GM23338 (cell line): ENCODE measurements around the gene AGO1. TPM values are rescaled to one million over a fixed set of nuclear protein-coding genes. Genes with fewer than 3 reads are reported as not detected.

Source experiments
- ATAC-seq: fragments of 200-7000 bp; cut with Tn5 transposase; 3 replicates; pipeline ENCODE4 v1.9.1; 2020
- DNase-seq: peaks from one replicate; pipeline ENCODE4 v3.0.0-alpha.2; 2015; ENCODE audit warnings: low spot score
- H2AFZ ChIP-seq: fragments of 200-600 bp; sonication (generic); 2 replicates; pipeline ENCODE4 v1.8.0; 2016; ENCODE audit warnings: antibody characterized with exemption, mild to moderate bottlenecking, moderate library complexity
- H3F3A ChIP-seq: fragments of 200-600 bp; sonication (generic); replicated peaks from 2 replicates; pipeline ENCODE4 v1.8.0; 2017; ENCODE audit warnings: antibody characterized with exemption, mixed run types, low read depth
- H3K27ac ChIP-seq: fragments of 200-600 bp; sonication (generic); 2 replicates; pipeline ENCODE4 v1.6.1; 2016; ENCODE audit warnings: low read depth
- H3K27me3 ChIP-seq: fragments of 200-600 bp; sonication (generic); 2 replicates; pipeline ENCODE4 v1.8.0; 2016; ENCODE audit warnings: mild to moderate bottlenecking, mixed run types, moderate library complexity; ENCODE audit not compliant: insufficient read depth
- H3K36me3 ChIP-seq: fragments of 200-600 bp; sonication (generic); 2 replicates; pipeline ENCODE4 v1.8.0; 2016; ENCODE audit warnings: mild to moderate bottlenecking; ENCODE audit not compliant: insufficient read depth
- H3K4me1 ChIP-seq: fragments of 200-600 bp; sonication (generic); 2 replicates; pipeline ENCODE4 v1.8.0; 2016; ENCODE audit warnings: mild to moderate bottlenecking, moderate library complexity; ENCODE audit not compliant: insufficient read depth
- H3K4me2 ChIP-seq: fragments of 200-600 bp; sonication (generic); 2 replicates; pipeline ENCODE4 v1.7.1; 2017; ENCODE audit warnings: mixed run types
- H3K4me3 ChIP-seq: fragments of 200-600 bp; sonication (generic); 2 replicates; pipeline ENCODE4 v1.6.1; 2016; ENCODE audit warnings: mixed run types
- H3K79me2 ChIP-seq: fragments of 200-600 bp; sonication (generic); replicated peaks from 2 replicates; pipeline ENCODE4 v1.8.0; 2017; ENCODE audit warnings: mild to moderate bottlenecking; ENCODE audit not compliant: insufficient read depth
- H3K9me2 ChIP-seq: fragments of 200-600 bp; sonication (generic); 2 replicates; pipeline ENCODE4 v1.8.0; 2017; ENCODE audit not compliant: insufficient read depth
- H4K20me1 ChIP-seq: fragments of 200-600 bp; sonication (generic); replicated peaks from 2 replicates; pipeline ENCODE4 v1.8.0; 2017; ENCODE audit warnings: mild to moderate bottlenecking; ENCODE audit not compliant: insufficient read depth
- H3K27ac Mint-ChIP-seq: 2 replicates; pipeline ENCODE4 v1.8.0; 2020; ENCODE audit warnings: inconsistent platforms, mild to moderate bottlenecking, moderate library complexity, mixed read lengths
- H3K27me3 Mint-ChIP-seq: 3 replicates; pipeline ENCODE4 v1.8.0; 2022; ENCODE audit warnings: low read depth, mild to moderate bottlenecking, moderate library complexity, mixed read lengths, inconsistent platforms; ENCODE audit not compliant: insufficient read depth, poor library complexity
- H3K36me3 Mint-ChIP-seq: 3 replicates; pipeline ENCODE4 v1.8.0; 2021; ENCODE audit warnings: low read depth, mild to moderate bottlenecking, inconsistent platforms, moderate library complexity, mixed read lengths
- H3K4me1 Mint-ChIP-seq: 3 replicates; pipeline ENCODE4 v1.8.0; 2020; ENCODE audit warnings: mild to moderate bottlenecking, inconsistent platforms, mixed read lengths
- H3K4me3 Mint-ChIP-seq: 3 replicates; pipeline ENCODE4 v1.8.0; 2021; ENCODE audit warnings: moderate library complexity, mild to moderate bottlenecking, inconsistent platforms, mixed read lengths
- H3K9me3 Mint-ChIP-seq: 3 replicates; pipeline ENCODE4 v1.8.0; 2020; ENCODE audit warnings: moderate library complexity, mild to moderate bottlenecking, inconsistent platforms, mixed read lengths
- CREB1 ChIP-seq: fragments of 250-450 bp; sonication (Bioruptor Pico); IDR thresholded peaks from 2 replicates; pipeline ENCODE4 v1.5.0; 2020; ENCODE audit warnings: low read depth, mild to moderate bottlenecking, moderate library complexity
- ETS1 ChIP-seq: IDR thresholded peaks from 2 replicates; pipeline ENCODE4 v1.6.1; 2016; ENCODE audit warnings: antibody characterized with exemption
- EZH2 ChIP-seq: fragments of 200-600 bp; sonication (generic); IDR thresholded peaks from one replicate; pipeline ENCODE4 v1.8.0; 2017; ENCODE audit warnings: antibody characterized with exemption, mild to moderate bottlenecking, low read depth; ENCODE audit not compliant: unreplicated experiment
- EZH2phosphoT487 ChIP-seq: fragments of 200-600 bp; sonication (generic); IDR thresholded peaks from one replicate; pipeline ENCODE4 v1.8.1; 2018; ENCODE audit warnings: antibody characterized with exemption; ENCODE audit not compliant: unreplicated experiment
- JUNB ChIP-seq: IDR thresholded peaks from one replicate; pipeline ENCODE4 v1.6.1; 2016; ENCODE audit warnings: antibody characterized with exemption; ENCODE audit not compliant: unreplicated experiment
- NANOG ChIP-seq: IDR thresholded peaks from 2 replicates; pipeline ENCODE4 v1.6.1; 2016; ENCODE audit warnings: antibody characterized with exemption, borderline replicate concordance
- POLR2AphosphoS5 ChIP-seq: IDR thresholded peaks from 2 replicates; pipeline ENCODE4 v1.6.1; 2016; ENCODE audit warnings: antibody characterized with exemption, low read depth
- STAT1 ChIP-seq: IDR thresholded peaks from one replicate; pipeline ENCODE4 v1.6.1; 2016; ENCODE audit warnings: antibody characterized with exemption; ENCODE audit not compliant: unreplicated experiment
- ZNF462 ChIP-seq: fragments of 250-450 bp; sonication (Bioruptor Pico); IDR thresholded peaks from 2 replicates; pipeline ENCODE4 v1.5.0; 2020; ENCODE audit warnings: mild to moderate bottlenecking, moderate library complexity
- polyA plus RNA-seq: library from polyadenylated mRNA; unstranded; fragments of >200 nt; fragmentation: Nextera tagmentation; extraction: Ambion mirVana; gene quantifications from 2 replicates; pipeline ENCODE4 v1.2.1, GENCODE V29; 2016
- total RNA-seq: library from RNA; depleted of rRNA; stranded (reverse); fragments of >200 nt; shearing (Covaris generic); gene quantifications from 2 replicates; pipeline ENCODE4 v1.2.3, GENCODE V29; 2014
- TF ChIP-seq, protein P1 (sequence below): IDR thresholded peaks from one replicate; pipeline ENCODE4 v1.6.1; 2018; ENCODE audit warnings: antibody characterized with exemption; ENCODE audit not compliant: unreplicated experiment

The AGO1 gene
- total and polyA plus RNA-seq, 2 experiments from 2014 or later, result 10.6 to 65.1 TPM

DNA sequence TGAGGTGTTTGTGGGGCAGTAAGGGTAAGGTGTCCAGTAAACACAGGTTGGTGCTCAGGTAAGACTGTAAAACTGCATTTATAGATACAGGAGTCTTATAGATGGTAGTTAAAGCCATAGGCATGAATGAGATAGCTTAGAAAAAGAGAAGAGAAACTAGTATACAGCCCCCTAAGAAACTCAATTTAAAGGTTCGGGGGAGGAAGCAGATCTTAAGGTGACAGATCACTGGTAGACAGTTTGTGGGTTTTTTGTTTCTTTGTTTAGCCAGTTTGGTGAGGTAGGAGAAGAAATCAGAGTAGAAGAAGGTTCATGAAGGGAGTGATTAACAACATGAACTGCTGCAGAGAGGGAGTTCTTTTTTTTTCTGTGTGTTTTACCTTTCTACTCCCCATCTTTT is 41.8 kb downstream of the AGO1 start:
- Histone ChIP-seq H3K36me3 (peaks cover 12% of the 10 kb centered on the region; the same call in 1 of the 2 replicates), H2AFZ (no peak overlapping the region), H3K4me3 (no peak overlapping the region), H3K9me2 (no peaks in the 10 kb centered on the region), H3K27ac (no peak overlapping the region), H3K4me2 (no peak overlapping the region), H3K4me1 (peaks cover 9% of the 10 kb centered on the region), H3K79me2 (no peaks in the 10 kb centered on the region), H4K20me1 (peaks cover 18% of the 10 kb centered on the region; the same call in 1 of the 2 replicates), H3F3A (0 out of 2 replicates have a peak, but pooled peaks cover 8% of the 10 kb centered on the region), H3K27me3 (no peaks in the 10 kb centered on the region)
- Mint-ChIP-seq H3K4me3 (no peak overlapping the region), H3K4me1 (peaks cover 13% of the 10 kb centered on the region), H3K27ac (no peak overlapping the region), H3K36me3 (peaks cover 25% of the 10 kb centered on the region), H3K27me3 (peaks cover 7% of the 10 kb centered on the region), H3K9me3 (no peaks in the 10 kb centered on the region)
- DNase-seq, result no peak
- TF ChIP-seq CREB1, result no peak
- TF ChIP-seq, protein P1, sequence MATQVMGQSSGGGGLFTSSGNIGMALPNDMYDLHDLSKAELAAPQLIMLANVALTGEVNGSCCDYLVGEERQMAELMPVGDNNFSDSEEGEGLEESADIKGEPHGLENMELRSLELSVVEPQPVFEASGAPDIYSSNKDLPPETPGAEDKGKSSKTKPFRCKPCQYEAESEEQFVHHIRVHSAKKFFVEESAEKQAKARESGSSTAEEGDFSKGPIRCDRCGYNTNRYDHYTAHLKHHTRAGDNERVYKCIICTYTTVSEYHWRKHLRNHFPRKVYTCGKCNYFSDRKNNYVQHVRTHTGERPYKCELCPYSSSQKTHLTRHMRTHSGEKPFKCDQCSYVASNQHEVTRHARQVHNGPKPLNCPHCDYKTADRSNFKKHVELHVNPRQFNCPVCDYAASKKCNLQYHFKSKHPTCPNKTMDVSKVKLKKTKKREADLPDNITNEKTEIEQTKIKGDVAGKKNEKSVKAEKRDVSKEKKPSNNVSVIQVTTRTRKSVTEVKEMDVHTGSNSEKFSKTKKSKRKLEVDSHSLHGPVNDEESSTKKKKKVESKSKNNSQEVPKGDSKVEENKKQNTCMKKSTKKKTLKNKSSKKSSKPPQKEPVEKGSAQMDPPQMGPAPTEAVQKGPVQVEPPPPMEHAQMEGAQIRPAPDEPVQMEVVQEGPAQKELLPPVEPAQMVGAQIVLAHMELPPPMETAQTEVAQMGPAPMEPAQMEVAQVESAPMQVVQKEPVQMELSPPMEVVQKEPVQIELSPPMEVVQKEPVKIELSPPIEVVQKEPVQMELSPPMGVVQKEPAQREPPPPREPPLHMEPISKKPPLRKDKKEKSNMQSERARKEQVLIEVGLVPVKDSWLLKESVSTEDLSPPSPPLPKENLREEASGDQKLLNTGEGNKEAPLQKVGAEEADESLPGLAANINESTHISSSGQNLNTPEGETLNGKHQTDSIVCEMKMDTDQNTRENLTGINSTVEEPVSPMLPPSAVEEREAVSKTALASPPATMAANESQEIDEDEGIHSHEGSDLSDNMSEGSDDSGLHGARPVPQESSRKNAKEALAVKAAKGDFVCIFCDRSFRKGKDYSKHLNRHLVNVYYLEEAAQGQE, result no peak
- TF ChIP-seq JUNB, result no peak
- no peak for TF ChIP-seq POLR2AphosphoS5
- no peak for TF ChIP-seq ETS1
- TF ChIP-seq EZH2, result no peak
- no peak for TF ChIP-seq EZH2phosphoT487
- no peak for TF ChIP-seq ZNF462 (CRISPR knock-in tag)
- no peak for TF ChIP-seq STAT1
- TF ChIP-seq NANOG, result no peak
- no peak for ATAC-seq
